HEK293 (cell line): ENCODE data around the gene MYLK4.

ENCODE experiments used
- CTCF ChIA-PET: fragments of 350-600 bp; formaldehyde crosslinking; extraction: SDS; loops from one replicate; lab custom pipeline; 2021; ENCODE audit warnings: antibody characterized with exemption; lab: Yijun Ruan, JAX
- POLR2A ChIA-PET: fragments of 300-600 bp; formaldehyde crosslinking; extraction: SDS; loops from one replicate; lab custom pipeline; 2020; ENCODE audit warnings: antibody characterized with exemption, inconsistent platforms; lab: Yijun Ruan, JAX
- H3K27ac ChIP-seq: fragments of 200-500 bp; sonication (Bioruptor generic); 2 replicates; pipeline ENCODE4 v1.5.1; 2014; ENCODE audit warnings: low read depth, low read length, control low read depth, inconsistent platforms; ENCODE audit errors: extremely low read depth
- H3K36me3 ChIP-seq, 2 experiments: fragments of 200-500 bp in 1 of 2; sonication (Bioruptor generic) in 1 of 2; 1 replicate in 1 of 2; 2 replicates in 1 of 2; pipeline ENCODE4 v1.5.1; 2014 to 2017; ENCODE audit warnings: inconsistent platforms in 2 of 2, low read length in 2 of 2; ENCODE audit not compliant: control insufficient read depth in 2 of 2, insufficient read depth in 1 of 2
- H3K4me1 ChIP-seq: fragments of 200-500 bp; sonication (Bioruptor generic); 2 replicates; pipeline ENCODE4 v1.5.1; 2014; ENCODE audit warnings: mild to moderate bottlenecking, low read length, inconsistent platforms; ENCODE audit not compliant: control insufficient read depth, insufficient read depth
- H3K4me3 ChIP-seq: 2 replicates; pipeline ENCODE4 v1.5.1; 2011; ENCODE audit warnings: low read depth, mild to moderate bottlenecking, control low read depth, low read length, moderate library complexity
- H3K9me3 ChIP-seq: fragments of 200-500 bp; sonication (Bioruptor generic); 2 replicates; pipeline ENCODE4 v1.5.1; 2014; ENCODE audit warnings: low read depth, low read length, inconsistent platforms; ENCODE audit not compliant: control insufficient read depth, insufficient read depth
- PBX3 ChIP-seq: sonication (generic); formaldehyde crosslinking; IDR thresholded peaks from 2 replicates; pipeline ENCODE4 v1.8.1; 2022; ENCODE audit warnings: mild to moderate bottlenecking, moderate library complexity, missing genetic modification reagents
- SALL2 ChIP-seq: fragments of 450-650 bp; formaldehyde crosslinking; IDR thresholded peaks from 2 replicates; pipeline ENCODE4 v1.5.0; 2017; ENCODE audit warnings: missing biosample characterization, mild to moderate bottlenecking, missing genetic modification characterization, borderline replicate concordance
- SETDB1 ChIP-seq: IDR thresholded peaks from one replicate; pipeline ENCODE4 v1.6.1; 2017; ENCODE audit warnings: mild to moderate bottlenecking, low read length, moderate library complexity, mixed read lengths; ENCODE audit not compliant: insufficient read length
- SP7 ChIP-seq: fragments of 450-650 bp; formaldehyde crosslinking; IDR thresholded peaks from 2 replicates; pipeline ENCODE4 v1.5.1; 2016; ENCODE audit warnings: missing biosample characterization, missing genetic modification characterization
- WT1 ChIP-seq: fragments of 450-650 bp; formaldehyde crosslinking; IDR thresholded peaks from 2 replicates; pipeline ENCODE4 v1.5.1; 2016; ENCODE audit warnings: missing biosample characterization, missing genetic modification characterization
- ZBTB17 ChIP-seq: fragments of 450-650 bp; formaldehyde crosslinking; IDR thresholded peaks from 2 replicates; pipeline ENCODE4 v1.5.1; 2016; ENCODE audit warnings: missing biosample characterization, missing genetic modification characterization
- ZBTB21 ChIP-seq: fragments of 450-650 bp; formaldehyde crosslinking; IDR thresholded peaks from 2 replicates; pipeline ENCODE4 v1.5.1; 2017; ENCODE audit warnings: missing biosample characterization, missing genetic modification characterization
- ZNF132 ChIP-seq: fragments of 450-650 bp; formaldehyde crosslinking; IDR thresholded peaks from 2 replicates; pipeline ENCODE4 v1.5.1; 2017; ENCODE audit warnings: missing biosample characterization, missing genetic modification characterization, borderline replicate concordance
- ZNF146 ChIP-seq: fragments of 450-650 bp; formaldehyde crosslinking; IDR thresholded peaks from 2 replicates; pipeline ENCODE4 v1.5.1; 2016; ENCODE audit warnings: missing biosample characterization, missing genetic modification characterization
- ZNF148 ChIP-seq: fragments of 450-650 bp; formaldehyde crosslinking; IDR thresholded peaks from 2 replicates; pipeline ENCODE4 v1.5.0; 2017; ENCODE audit warnings: missing biosample characterization, missing genetic modification characterization, borderline replicate concordance
- ZNF266 ChIP-seq: fragments of 450-650 bp; formaldehyde crosslinking; IDR thresholded peaks from 2 replicates; pipeline ENCODE4 v1.5.1; 2016; ENCODE audit warnings: missing biosample characterization, missing genetic modification characterization, low read depth
- ZNF341 ChIP-seq: fragments of 450-650 bp; formaldehyde crosslinking; IDR thresholded peaks from 2 replicates; pipeline ENCODE4; 2016; ENCODE audit warnings: low read depth, missing biosample characterization, missing genetic modification characterization
- ZNF621 ChIP-seq: fragments of 450-650 bp; formaldehyde crosslinking; IDR thresholded peaks from 2 replicates; pipeline ENCODE4 v1.5.1; 2017; ENCODE audit warnings: missing biosample characterization, missing genetic modification characterization
- TF ChIP-seq, protein P1 (sequence below): fragments of 450-650 bp; formaldehyde crosslinking; IDR thresholded peaks from 2 replicates; pipeline ENCODE4 v1.5.1; 2016; ENCODE audit warnings: missing biosample characterization, missing genetic modification characterization
- TF ChIP-seq, protein P2 (sequence below): fragments of 450-650 bp; formaldehyde crosslinking; IDR thresholded peaks from 2 replicates; pipeline ENCODE4 v1.5.1; 2017; ENCODE audit warnings: missing biosample characterization, mild to moderate bottlenecking, missing genetic modification characterization, moderate library complexity
- TF ChIP-seq, protein P3 (sequence below): fragments of 450-650 bp; formaldehyde crosslinking; IDR thresholded peaks from 2 replicates; pipeline ENCODE4 v1.5.1; 2016; ENCODE audit warnings: missing biosample characterization, missing genetic modification characterization
- TF ChIP-seq, protein P4 (sequence below): fragments of 450-650 bp; formaldehyde crosslinking; IDR thresholded peaks from 2 replicates; pipeline ENCODE4 v1.5.1; 2016; ENCODE audit warnings: missing biosample characterization, missing genetic modification characterization

MYLK4 gene

DNA sequence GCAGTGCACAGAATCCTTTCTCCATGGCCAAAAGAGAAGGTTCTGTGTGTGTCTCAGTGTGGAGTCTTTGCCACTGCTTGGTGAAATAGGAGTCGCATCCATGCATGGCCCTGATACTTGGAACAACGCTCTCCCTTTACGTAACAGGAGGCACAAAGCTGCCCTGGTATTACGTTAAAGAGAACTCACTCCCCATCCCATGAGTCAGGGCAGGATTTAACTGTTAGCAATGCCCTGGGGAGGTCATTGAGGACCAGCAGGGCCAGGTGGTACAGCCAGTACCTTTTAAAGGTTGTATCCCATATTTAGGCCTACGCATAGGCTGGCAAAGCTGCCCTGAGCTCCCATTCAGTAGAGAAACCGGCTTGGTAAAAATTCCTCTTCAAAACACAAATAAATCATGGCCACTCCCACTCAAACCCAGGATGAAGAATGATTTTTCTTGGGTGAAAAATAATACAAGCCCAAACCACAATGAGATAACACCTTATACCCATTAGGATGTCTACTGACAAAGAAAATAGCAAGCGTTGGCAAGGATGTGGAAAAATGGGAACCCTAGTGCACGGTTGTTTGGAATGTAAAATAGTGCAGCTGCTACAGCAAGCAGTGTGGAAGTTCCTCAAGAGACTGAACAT, 37.1 kb downstream of the MYLK4 start:
- H3K36me3 ChIP-seq = no peaks in the 10 kb centered on the region
- POLR2A ChIA-PET = no interaction called here
- H3K4me3 ChIP-seq = no peak overlapping the region
- no peaks in the 10 kb centered on the region for H3K4me1 ChIP-seq
- H3K9me3 ChIP-seq = no peaks in the 10 kb centered on the region
- H3K27ac ChIP-seq = no peak overlapping the region
- TF ChIP-seq PBX3 (CRISPR knock-in tag) (no peak), ZNF148 (tag by site-specific recombination) (no peak), ZNF266 (tag by site-specific recombination) (no peak), ZNF621 (tag by site-specific recombination) (no peak), ZBTB17 (no peak), ZNF146 (tag by site-specific recombination) (no peak), ZNF341 (tag by site-specific recombination) (no peak), ZBTB21 (tag by site-specific recombination) (no peak)
- TF ChIP-seq, protein P1, sequence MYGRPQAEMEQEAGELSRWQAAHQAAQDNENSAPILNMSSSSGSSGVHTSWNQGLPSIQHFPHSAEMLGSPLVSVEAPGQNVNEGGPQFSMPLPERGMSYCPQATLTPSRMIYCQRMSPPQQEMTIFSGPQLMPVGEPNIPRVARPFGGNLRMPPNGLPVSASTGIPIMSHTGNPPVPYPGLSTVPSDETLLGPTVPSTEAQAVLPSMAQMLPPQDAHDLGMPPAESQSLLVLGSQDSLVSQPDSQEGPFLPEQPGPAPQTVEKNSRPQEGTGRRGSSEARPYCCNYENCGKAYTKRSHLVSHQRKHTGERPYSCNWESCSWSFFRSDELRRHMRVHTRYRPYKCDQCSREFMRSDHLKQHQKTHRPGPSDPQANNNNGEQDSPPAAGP (tag by site-specific recombination) = no peak
- TF ChIP-seq, all 188 proteins: peak for 0
- CTCF ChIA-PET = interaction anchor here (0.6 to 1.4 kb wide), 2 partner anchors 37 to 240 kb away, joined by 3 to 4 read pairs; no protein-coding TSS in a partner anchor

GRCh38 chr6:2712102-2712501, 38.6 kb downstream of the MYLK4 start:
- no peaks in the 10 kb centered on the region for H3K9me3 ChIP-seq
- H3K36me3 ChIP-seq = no peaks in the 10 kb centered on the region
- TF ChIP-seq, protein P2, sequence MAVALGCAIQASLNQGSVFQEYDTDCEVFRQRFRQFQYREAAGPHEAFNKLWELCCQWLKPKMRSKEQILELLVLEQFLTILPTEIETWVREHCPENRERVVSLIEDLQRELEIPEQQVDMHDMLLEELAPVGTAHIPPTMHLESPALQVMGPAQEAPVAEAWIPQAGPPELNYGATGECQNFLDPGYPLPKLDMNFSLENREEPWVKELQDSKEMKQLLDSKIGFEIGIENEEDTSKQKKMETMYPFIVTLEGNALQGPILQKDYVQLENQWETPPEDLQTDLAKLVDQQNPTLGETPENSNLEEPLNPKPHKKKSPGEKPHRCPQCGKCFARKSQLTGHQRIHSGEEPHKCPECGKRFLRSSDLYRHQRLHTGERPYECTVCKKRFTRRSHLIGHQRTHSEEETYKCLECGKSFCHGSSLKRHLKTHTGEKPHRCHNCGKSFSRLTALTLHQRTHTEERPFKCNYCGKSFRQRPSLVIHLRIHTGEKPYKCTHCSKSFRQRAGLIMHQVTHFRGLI (tag by site-specific recombination) = no peak
- TF ChIP-seq SP7 (tag by site-specific recombination) = no peak
- no peak for TF ChIP-seq ZNF132 (tag by site-specific recombination)
- CTCF ChIA-PET = interaction anchor here (0.6 to 1.4 kb wide), 5 partner anchors 16 to 1116 kb away, joined by 3 to 5 read pairs (median 3); partner anchors contain the start of gene MYLK4
- H3K4me1 ChIP-seq = no peaks in the 10 kb centered on the region
- no peak overlapping the region for H3K27ac ChIP-seq
- no peak overlapping the region for H3K4me3 ChIP-seq
- POLR2A ChIA-PET = no interaction called here

DNA sequence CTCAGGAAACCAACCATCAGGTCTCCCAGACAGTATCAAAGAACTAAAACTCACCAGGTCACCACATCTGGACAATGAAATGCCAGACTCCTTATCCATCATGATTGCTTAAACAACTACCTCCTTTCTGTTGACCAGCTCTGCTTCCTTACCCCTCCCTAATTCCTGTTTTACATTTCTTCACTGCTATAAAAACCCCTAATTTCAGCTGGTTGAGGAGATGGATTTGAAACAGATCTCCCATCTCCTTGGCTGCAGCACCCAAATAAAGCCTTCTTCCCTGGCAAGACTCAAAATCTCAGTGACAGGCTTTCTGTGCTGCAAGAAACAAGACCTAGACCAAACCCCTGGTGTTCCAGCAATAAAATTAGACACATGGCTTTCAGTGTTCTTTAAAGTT, 40.3 kb downstream of the MYLK4 start:
- no peaks in the 10 kb centered on the region for H3K36me3 ChIP-seq
- no peaks in the 10 kb centered on the region for H3K4me1 ChIP-seq
- no peak overlapping the region for H3K27ac ChIP-seq
- H3K4me3 ChIP-seq = no peak overlapping the region
- POLR2A ChIA-PET = interaction anchor here (0.6 kb wide), 1 partner anchor 255 kb away, joined by 3 read pairs; no protein-coding TSS in a partner anchor
- H3K9me3 ChIP-seq = no peaks in the 10 kb centered on the region
- TF ChIP-seq WT1 (no peak), SETDB1 (peak; percentile 73), SALL2 (tag by site-specific recombination) (no peak)
- TF ChIP-seq, protein P3, sequence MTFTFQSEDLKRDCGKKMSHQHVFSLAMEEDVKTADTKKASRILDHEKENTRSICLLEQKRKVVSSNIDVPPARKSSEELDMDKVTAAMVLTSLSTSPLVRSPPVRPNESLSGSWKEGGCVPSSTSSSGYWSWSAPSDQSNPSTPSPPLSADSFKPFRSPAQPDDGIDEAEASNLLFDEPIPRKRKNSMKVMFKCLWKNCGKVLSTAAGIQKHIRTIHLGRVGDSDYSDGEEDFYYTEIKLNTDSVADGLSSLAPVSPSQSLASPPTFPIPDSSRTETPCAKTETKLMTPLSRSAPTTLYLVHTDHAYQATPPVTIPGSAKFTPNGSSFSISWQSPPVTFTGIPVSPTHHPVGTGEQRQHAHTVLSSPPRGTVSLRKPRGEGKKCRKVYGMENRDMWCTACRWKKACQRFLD (tag by site-specific recombination) = no peak
- TF ChIP-seq, protein P4, sequence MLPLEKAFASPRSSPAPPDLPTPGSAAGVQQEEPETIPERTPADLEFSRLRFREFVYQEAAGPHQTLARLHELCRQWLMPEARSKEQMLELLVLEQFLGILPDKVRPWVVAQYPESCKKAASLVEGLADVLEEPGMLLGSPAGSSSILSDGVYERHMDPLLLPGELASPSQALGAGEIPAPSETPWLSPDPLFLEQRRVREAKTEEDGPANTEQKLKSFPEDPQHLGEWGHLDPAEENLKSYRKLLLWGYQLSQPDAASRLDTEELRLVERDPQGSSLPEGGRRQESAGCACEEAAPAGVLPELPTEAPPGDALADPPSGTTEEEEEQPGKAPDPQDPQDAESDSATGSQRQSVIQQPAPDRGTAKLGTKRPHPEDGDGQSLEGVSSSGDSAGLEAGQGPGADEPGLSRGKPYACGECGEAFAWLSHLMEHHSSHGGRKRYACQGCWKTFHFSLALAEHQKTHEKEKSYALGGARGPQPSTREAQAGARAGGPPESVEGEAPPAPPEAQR (tag by site-specific recombination) = no peak
- CTCF ChIA-PET = interaction anchor here (0.7 to 1.0 kb wide), 2 partner anchors 14 to 51 kb away, joined by 3 read pairs; no protein-coding TSS in a partner anchor
